IPS-20b (cell line): Measurements from ENCODE around the gene NMNAT3.

Experiments
- H3K27ac ChIP-seq: one replicate; pipeline ENCODE4 v1.5.1; 2013; ENCODE audit warnings: low read length
- H3K27me3 ChIP-seq: 2 replicates; pipeline ENCODE4 v1.6.1; 2013; ENCODE audit warnings: mild to moderate bottlenecking, low read length, inconsistent platforms; ENCODE audit not compliant: insufficient read depth
- H3K36me3 ChIP-seq: 2 replicates; pipeline ENCODE4 v1.6.1; 2013; ENCODE audit warnings: low read depth, mild to moderate bottlenecking, inconsistent platforms, low read length, moderate library complexity; ENCODE audit not compliant: insufficient read depth
- H3K4me1 ChIP-seq: 2 replicates; pipeline ENCODE4 v1.6.1; 2013; ENCODE audit warnings: mild to moderate bottlenecking, control low read depth, inconsistent platforms, low read length, moderate library complexity; ENCODE audit not compliant: insufficient read depth
- H3K4me3 ChIP-seq: 2 replicates; pipeline ENCODE4 v1.5.1; 2013; ENCODE audit warnings: mild to moderate bottlenecking, low read length, inconsistent platforms
- H3K9ac ChIP-seq: 2 replicates; pipeline ENCODE4 v1.6.1; 2013; ENCODE audit warnings: low read depth, mild to moderate bottlenecking, inconsistent platforms, low read length, moderate library complexity
- H3K9me3 ChIP-seq: 2 replicates; pipeline ENCODE4 v1.6.1; 2013; ENCODE audit warnings: mild to moderate bottlenecking, low read depth, low read length, inconsistent platforms; ENCODE audit not compliant: insufficient read depth

Gene NMNAT3

GRCh38 chr3:139574026-139574947 lies 103.5 kb downstream of the NMNAT3 start:
- no peaks in the 10 kb centered on the region for H3K36me3 ChIP-seq

GRCh38 chr3:139572847-139573672 lies 104.7 kb downstream of the NMNAT3 start:
- H3K36me3 ChIP-seq, result no peaks in the 10 kb centered on the region
- H3K4me3 ChIP-seq, result no peak overlapping the region
- no peak overlapping the region for H3K27ac ChIP-seq
- H3K9me3 ChIP-seq, result peaks cover 12% of the 10 kb centered on the region
- H3K4me1 ChIP-seq, result no peaks in the 10 kb centered on the region
- no peak overlapping the region for H3K9ac ChIP-seq
- no peaks in the 10 kb centered on the region for H3K27me3 ChIP-seq

More at GRCh38 chr3:139574026-139574947, 103.5 kb downstream of the NMNAT3 start:
- Histone ChIP-seq H3K27ac (no peak overlapping the region), H3K4me3 (no peak overlapping the region), H3K4me1 (no peaks in the 10 kb centered on the region; the same call in 1 of the 2 replicates), H3K9me3 (peaks cover 12% of the 10 kb centered on the region), H3K9ac (no peak overlapping the region), H3K27me3 (no peaks in the 10 kb centered on the region)

- Histone ChIP-seq H3K36me3 (no peaks in the 10 kb centered on the region), H3K27ac (no peak overlapping the region), H3K27me3 (no peaks in the 10 kb centered on the region), H3K4me3 (no peak overlapping the region), H3K9ac (no peak overlapping the region), H3K9me3 (peaks cover 12% of the 10 kb centered on the region), H3K4me1 (no peaks in the 10 kb centered on the region)
Observed at GRCh38 chr3:139571711-139572110, 106.1 kb downstream of the NMNAT3 start.

- H3K9me3 ChIP-seq, result no peaks in the 10 kb centered on the region
- H3K27me3 ChIP-seq, result no peaks in the 10 kb centered on the region
- H3K4me3 ChIP-seq, result no peak overlapping the region
- H3K36me3 ChIP-seq, result no peaks in the 10 kb centered on the region
- no peak overlapping the region for H3K27ac ChIP-seq
- H3K9ac ChIP-seq, result no peak overlapping the region
- 0 out of 2 replicates have a peak, but pooled peaks cover 2% of the 10 kb centered on the region for H3K4me1 ChIP-seq
Observed at GRCh38 chr3:139564294-139564861, 113.4 kb downstream of the NMNAT3 start.

- no peak overlapping the region for H3K27ac ChIP-seq
- H3K4me1 ChIP-seq, result 0 out of 2 replicates have a peak, but pooled peaks cover 2% of the 10 kb centered on the region
- H3K36me3 ChIP-seq, result no peaks in the 10 kb centered on the region
- H3K27me3 ChIP-seq, result no peaks in the 10 kb centered on the region
- H3K9me3 ChIP-seq, result no peaks in the 10 kb centered on the region
- H3K4me3 ChIP-seq, result no peak overlapping the region
- no peak overlapping the region for H3K9ac ChIP-seq
Observed at GRCh38 chr3:139561959-139562676, 115.7 kb downstream of the NMNAT3 start.

GRCh38 chr3:139561255-139561817 lies 116.4 kb downstream of the NMNAT3 start:
- H3K9ac ChIP-seq, result no peak overlapping the region
- H3K4me1 ChIP-seq, result 0 out of 2 replicates have a peak, but pooled peaks cover 2% of the 10 kb centered on the region
- no peaks in the 10 kb centered on the region for H3K9me3 ChIP-seq
- H3K27ac ChIP-seq, result no peak overlapping the region
- no peak overlapping the region for H3K4me3 ChIP-seq
- H3K36me3 ChIP-seq, result no peaks in the 10 kb centered on the region
- H3K27me3 ChIP-seq, result no peaks in the 10 kb centered on the region

- H3K4me3 ChIP-seq, result no peak overlapping the region
- no peaks in the 10 kb centered on the region for H3K9me3 ChIP-seq
- no peaks in the 10 kb centered on the region for H3K27me3 ChIP-seq
- H3K27ac ChIP-seq, result no peak overlapping the region
- H3K36me3 ChIP-seq, result no peaks in the 10 kb centered on the region
- H3K9ac ChIP-seq, result no peak overlapping the region
- H3K4me1 ChIP-seq, result 0 out of 2 replicates have a peak, but pooled peaks cover 2% of the 10 kb centered on the region
Observed at GRCh38 chr3:139560411-139560810, 117.4 kb downstream of the NMNAT3 start.

- Histone ChIP-seq H3K9ac (no peak overlapping the region), H3K27me3 (no peaks in the 10 kb centered on the region), H3K4me3 (no peak overlapping the region), H3K36me3 (no peaks in the 10 kb centered on the region), H3K4me1 (0 out of 2 replicates have a peak, but pooled peaks cover 2% of the 10 kb centered on the region), H3K27ac (no peak overlapping the region), H3K9me3 (no peaks in the 10 kb centered on the region)
Observed at GRCh38 chr3:139559541-139559940, 118.2 kb downstream of the NMNAT3 start.

GRCh38 chr3:139558351-139559266 lies 119.2 kb downstream of the NMNAT3 start:
- Histone ChIP-seq H3K27ac (no peak overlapping the region), H3K4me3 (no peak overlapping the region), H3K4me1 (0 out of 2 replicates have a peak, but pooled peaks cover 2% of the 10 kb centered on the region), H3K9ac (no peak overlapping the region), H3K9me3 (no peaks in the 10 kb centered on the region), H3K27me3 (no peaks in the 10 kb centered on the region), H3K36me3 (no peaks in the 10 kb centered on the region)

GRCh38 chr3:139557041-139557440 lies 120.7 kb downstream of the NMNAT3 start:
- Histone ChIP-seq H3K36me3 (no peaks in the 10 kb centered on the region), H3K27me3 (no peaks in the 10 kb centered on the region), H3K4me1 (0 out of 2 replicates have a peak, but pooled peaks cover 2% of the 10 kb centered on the region), H3K9ac (no peak overlapping the region), H3K9me3 (no peaks in the 10 kb centered on the region), H3K27ac (no peak overlapping the region), H3K4me3 (no peak overlapping the region)
